ENCODE measurements around the gene SPINT4.

Gene SPINT4

DNA sequence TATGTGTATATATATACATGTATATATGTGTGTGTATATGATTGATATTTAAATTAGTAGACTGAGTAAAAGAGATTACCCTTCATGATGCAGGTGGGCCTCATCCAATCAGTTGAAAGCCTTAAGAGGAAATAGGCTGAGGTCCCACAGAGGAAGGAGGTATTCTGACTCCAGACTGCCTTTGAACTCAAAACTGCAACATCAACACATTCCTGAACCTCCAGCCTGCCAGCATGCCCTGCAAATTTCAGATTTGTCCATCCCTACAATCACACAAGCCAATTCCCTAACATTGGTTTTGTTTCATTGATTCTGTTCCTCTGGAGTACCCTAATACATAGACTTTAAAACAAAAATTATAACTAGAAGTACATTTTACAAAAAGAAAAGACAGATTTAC, 22.9 kb downstream of the SPINT4 start:
- TF ChIP-seq, protein P1, sequence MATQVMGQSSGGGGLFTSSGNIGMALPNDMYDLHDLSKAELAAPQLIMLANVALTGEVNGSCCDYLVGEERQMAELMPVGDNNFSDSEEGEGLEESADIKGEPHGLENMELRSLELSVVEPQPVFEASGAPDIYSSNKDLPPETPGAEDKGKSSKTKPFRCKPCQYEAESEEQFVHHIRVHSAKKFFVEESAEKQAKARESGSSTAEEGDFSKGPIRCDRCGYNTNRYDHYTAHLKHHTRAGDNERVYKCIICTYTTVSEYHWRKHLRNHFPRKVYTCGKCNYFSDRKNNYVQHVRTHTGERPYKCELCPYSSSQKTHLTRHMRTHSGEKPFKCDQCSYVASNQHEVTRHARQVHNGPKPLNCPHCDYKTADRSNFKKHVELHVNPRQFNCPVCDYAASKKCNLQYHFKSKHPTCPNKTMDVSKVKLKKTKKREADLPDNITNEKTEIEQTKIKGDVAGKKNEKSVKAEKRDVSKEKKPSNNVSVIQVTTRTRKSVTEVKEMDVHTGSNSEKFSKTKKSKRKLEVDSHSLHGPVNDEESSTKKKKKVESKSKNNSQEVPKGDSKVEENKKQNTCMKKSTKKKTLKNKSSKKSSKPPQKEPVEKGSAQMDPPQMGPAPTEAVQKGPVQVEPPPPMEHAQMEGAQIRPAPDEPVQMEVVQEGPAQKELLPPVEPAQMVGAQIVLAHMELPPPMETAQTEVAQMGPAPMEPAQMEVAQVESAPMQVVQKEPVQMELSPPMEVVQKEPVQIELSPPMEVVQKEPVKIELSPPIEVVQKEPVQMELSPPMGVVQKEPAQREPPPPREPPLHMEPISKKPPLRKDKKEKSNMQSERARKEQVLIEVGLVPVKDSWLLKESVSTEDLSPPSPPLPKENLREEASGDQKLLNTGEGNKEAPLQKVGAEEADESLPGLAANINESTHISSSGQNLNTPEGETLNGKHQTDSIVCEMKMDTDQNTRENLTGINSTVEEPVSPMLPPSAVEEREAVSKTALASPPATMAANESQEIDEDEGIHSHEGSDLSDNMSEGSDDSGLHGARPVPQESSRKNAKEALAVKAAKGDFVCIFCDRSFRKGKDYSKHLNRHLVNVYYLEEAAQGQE (IDR thresholded peaks at IDR 0.05; ENCODE audit: insufficient read depth in 1 of 2, low read depth in 2 of 2, low read length in 2 of 2): no peak
- TF ChIP-seq FOXP2 (optimal IDR thresholded peaks at IDR 0.05; ENCODE audit: borderline replicate concordance, extremely low read depth, extremely low read length, insufficient read depth) (no peak), POLR2AphosphoS5 (IDR thresholded peaks at IDR 0.05; ENCODE audit: low read depth, low read length) (no peak), TAF1 (IDR thresholded peaks at IDR 0.05; ENCODE audit: borderline replicate concordance, insufficient read depth, low read length) (no peak), SIN3A (IDR thresholded peaks at IDR 0.05; ENCODE audit: borderline replicate concordance, insufficient read depth, low read length) (no peak)

DNA sequence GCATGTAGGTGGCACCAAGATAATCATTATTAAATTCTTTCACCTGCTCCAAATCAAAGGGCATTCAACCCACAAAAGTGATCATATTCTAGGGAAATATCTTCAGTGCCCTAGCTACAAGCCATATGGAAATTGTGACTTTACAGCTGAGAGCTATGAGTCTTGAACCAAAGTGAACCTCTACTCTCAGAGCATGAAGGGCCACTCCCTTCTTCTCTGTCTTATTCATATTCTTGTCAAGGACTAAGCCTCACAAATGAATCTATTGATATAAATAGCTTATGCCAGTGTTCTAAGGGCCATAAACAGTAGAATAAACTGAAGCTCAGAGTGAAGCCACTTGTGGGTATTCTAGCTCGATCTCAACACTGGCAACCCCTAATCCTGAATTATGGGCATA, 29.6 kb downstream of the SPINT4 start:
- TF ChIP-seq SIN3A (IDR thresholded peaks at IDR 0.05; ENCODE audit: borderline replicate concordance, insufficient read depth, low read length): no peak
- TF ChIP-seq FOXP2 (optimal IDR thresholded peaks at IDR 0.05; ENCODE audit: borderline replicate concordance, extremely low read depth, extremely low read length, insufficient read depth): no peak
- TF ChIP-seq, protein P1 (IDR thresholded peaks at IDR 0.05; ENCODE audit: insufficient read depth in 1 of 2, low read depth in 2 of 2, low read length in 2 of 2): no peak
- TF ChIP-seq TAF1 (IDR thresholded peaks at IDR 0.05; ENCODE audit: borderline replicate concordance, insufficient read depth, low read length): no peak
- no peak for TF ChIP-seq POLR2AphosphoS5 (IDR thresholded peaks at IDR 0.05; ENCODE audit: low read depth, low read length)

DNA sequence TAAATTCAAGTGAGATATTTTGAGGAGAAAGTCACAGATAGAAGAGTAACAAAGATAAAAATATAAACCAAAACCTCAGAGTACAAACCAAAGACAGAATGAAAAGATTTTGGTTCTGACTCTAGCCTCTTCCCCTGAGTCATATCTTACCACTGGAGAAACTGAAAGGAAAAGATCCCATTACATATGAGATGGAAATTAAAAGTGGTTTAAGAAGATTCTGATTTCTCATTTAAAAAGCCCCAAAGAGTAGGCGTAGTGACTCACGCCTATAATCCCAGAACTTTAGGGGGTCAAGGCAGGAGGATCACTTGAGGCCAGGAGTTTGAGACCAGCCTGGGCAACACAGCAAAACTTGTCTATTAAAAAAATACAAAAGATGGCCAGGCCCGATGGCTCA, 30.6 kb downstream of the SPINT4 start:
- TF ChIP-seq, protein P1 (IDR thresholded peaks at IDR 0.05; ENCODE audit: insufficient read depth in 1 of 2, low read depth in 2 of 2, low read length in 2 of 2): no peak
- no peak for TF ChIP-seq SIN3A (IDR thresholded peaks at IDR 0.05; ENCODE audit: borderline replicate concordance, insufficient read depth, low read length)
- TF ChIP-seq TAF1 (IDR thresholded peaks at IDR 0.05; ENCODE audit: borderline replicate concordance, insufficient read depth, low read length): no peak
- TF ChIP-seq FOXP2 (optimal IDR thresholded peaks at IDR 0.05; ENCODE audit: borderline replicate concordance, extremely low read depth, extremely low read length, insufficient read depth): no peak
- TF ChIP-seq POLR2AphosphoS5 (IDR thresholded peaks at IDR 0.05; ENCODE audit: low read depth, low read length): no peak

DNA sequence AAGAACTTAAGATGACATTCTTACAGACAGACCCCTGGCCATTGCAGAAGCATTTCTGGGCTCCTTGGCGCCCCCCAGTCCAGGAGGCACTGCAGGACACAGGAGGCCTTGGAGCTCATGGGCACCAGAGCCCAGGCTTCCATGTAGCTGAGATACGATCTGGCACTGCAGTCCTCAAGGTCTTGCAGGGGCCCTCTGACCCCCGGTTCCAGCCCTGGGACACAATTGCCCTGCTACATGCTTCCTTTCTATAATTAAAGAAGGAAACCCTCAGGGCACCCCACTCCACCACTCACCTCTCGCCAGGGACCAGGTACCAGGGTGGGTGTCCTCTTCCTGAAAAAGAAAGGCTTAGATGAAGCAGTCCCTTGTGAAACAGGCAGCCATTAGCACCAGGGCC, 35.9 kb downstream of the SPINT4 start:
- TF ChIP-seq TAF1 (IDR thresholded peaks at IDR 0.05; ENCODE audit: borderline replicate concordance, insufficient read depth, low read length): no peak
- no peak for TF ChIP-seq FOXP2 (optimal IDR thresholded peaks at IDR 0.05; ENCODE audit: borderline replicate concordance, extremely low read depth, extremely low read length, insufficient read depth)
- TF ChIP-seq POLR2AphosphoS5 (IDR thresholded peaks at IDR 0.05; ENCODE audit: low read depth, low read length): no peak
- no peak for TF ChIP-seq SIN3A (IDR thresholded peaks at IDR 0.05; ENCODE audit: borderline replicate concordance, insufficient read depth, low read length)
- TF ChIP-seq, protein P1 (IDR thresholded peaks at IDR 0.05; ENCODE audit: insufficient read depth in 1 of 2, low read depth in 2 of 2, low read length in 2 of 2): no peak
